Spleen (tissue), 7 donors: ENCODE data around the gene GFM1.

Source experiments
- POLR2A ChIP-seq, 3 donors: fragments of 450-650 bp; IDR thresholded peaks; one replicate each; pipeline ENCODE4 v1.5.1; 2017; ENCODE audit warnings: antibody characterized with exemption in 3 of 3, mild to moderate bottlenecking in 1 of 3
- POLR2AphosphoS5 ChIP-seq, 3 donors: sonication (generic); formaldehyde crosslinking; IDR thresholded peaks; one replicate each; pipeline ENCODE4 v1.5.1; 2017; ENCODE audit warnings: antibody characterized with exemption in 3 of 3
- TF ChIP-seq, protein P1 (sequence below), 11 experiments: fragments of 200-600 bp in 7 of 11; fragments of 450-650 bp in 4 of 11; sonication (generic) in 4 of 11; IDR thresholded peaks in 8 of 11; conservative IDR thresholded peaks in 3 of 11; 1 replicate in 7 of 11; 2 replicates in 4 of 11; pipeline versions ENCODE4 v1.4.0 to v1.8.0; 2016 to 2021; ENCODE audit warnings: antibody characterized with exemption in 11 of 11, inconsistent platforms in 4 of 11, mild to moderate bottlenecking in 1 of 11
- donor health status: DM: no; HTN: no; CAD: no; lungs with moderate emphysema.
- donor health status: DM: no; HTN: no; CAD: no.
- donor health status: DM: no; HTN: no; CAD: no.

- TF ChIP-seq, protein P1, sequence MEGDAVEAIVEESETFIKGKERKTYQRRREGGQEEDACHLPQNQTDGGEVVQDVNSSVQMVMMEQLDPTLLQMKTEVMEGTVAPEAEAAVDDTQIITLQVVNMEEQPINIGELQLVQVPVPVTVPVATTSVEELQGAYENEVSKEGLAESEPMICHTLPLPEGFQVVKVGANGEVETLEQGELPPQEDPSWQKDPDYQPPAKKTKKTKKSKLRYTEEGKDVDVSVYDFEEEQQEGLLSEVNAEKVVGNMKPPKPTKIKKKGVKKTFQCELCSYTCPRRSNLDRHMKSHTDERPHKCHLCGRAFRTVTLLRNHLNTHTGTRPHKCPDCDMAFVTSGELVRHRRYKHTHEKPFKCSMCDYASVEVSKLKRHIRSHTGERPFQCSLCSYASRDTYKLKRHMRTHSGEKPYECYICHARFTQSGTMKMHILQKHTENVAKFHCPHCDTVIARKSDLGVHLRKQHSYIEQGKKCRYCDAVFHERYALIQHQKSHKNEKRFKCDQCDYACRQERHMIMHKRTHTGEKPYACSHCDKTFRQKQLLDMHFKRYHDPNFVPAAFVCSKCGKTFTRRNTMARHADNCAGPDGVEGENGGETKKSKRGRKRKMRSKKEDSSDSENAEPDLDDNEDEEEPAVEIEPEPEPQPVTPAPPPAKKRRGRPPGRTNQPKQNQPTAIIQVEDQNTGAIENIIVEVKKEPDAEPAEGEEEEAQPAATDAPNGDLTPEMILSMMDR (IDR thresholded peaks at IDR 0.05 in 8 of 11, conservative IDR thresholded peaks at IDR 0.05 in 3 of 11) = no peak
- TF ChIP-seq POLR2A (IDR thresholded peaks at IDR 0.05) (no peak), POLR2AphosphoS5 (IDR thresholded peaks at IDR 0.05) (no peak)
These were observed 5.5 kb downstream of the GFM1 start for GRCh38 chr3:158649791-158650190.
